IMR-90 (cell line): Measurements from ENCODE around the gene AXIN1. TPM values are rescaled to one million over a fixed set of nuclear protein-coding genes. Genes with fewer than 3 reads are reported as not detected.

Source experiments
- ATAC-seq: fragments of 200-7000 bp; cut with Tn5 transposase; 2 replicates; pipeline ENCODE4 v1.9.1; 2020; ENCODE audit warnings: low read depth, mild to moderate bottlenecking, moderate library complexity
- BruUV-seq: library from RNA; stranded (reverse); fragments of 400-500 nt; replicated peaks from 2 replicates; lab custom pipeline; 2021; lab: Mats Ljungman, UMichigan
- CTCF ChIA-PET: fragments of 300-600 bp; formaldehyde crosslinking; extraction: SDS; loops from one replicate; lab custom pipeline; 2021; ENCODE audit warnings: antibody characterized with exemption; lab: Yijun Ruan, JAX
- POLR2A ChIA-PET: fragments of 300-600 bp; sonication (Branson Sonifier 250); formaldehyde crosslinking; loops from one replicate; lab custom pipeline; 2022; ENCODE audit warnings: antibody characterized with exemption; ENCODE audit not compliant: unreplicated experiment; lab: Charles Lee
- DNase-seq: peaks from one replicate; pipeline ENCODE4 v3.0.0; 2013
- H2AFZ ChIP-seq: replicated peaks from 2 replicates; pipeline ENCODE3; 2013; ENCODE audit warnings: low read length, mild to moderate bottlenecking; ENCODE audit not compliant: poor library complexity
- H2AK5ac ChIP-seq: 2 replicates; pipeline ENCODE4 v1.6.1; 2013; ENCODE audit warnings: low read depth, low read length, inconsistent platforms
- H2AK9ac ChIP-seq: replicated peaks from 2 replicates; pipeline ENCODE3; 2013; ENCODE audit warnings: mild to moderate bottlenecking, low read depth, low read length, moderate library complexity; ENCODE audit not compliant: poor library complexity
- H2BK120ac ChIP-seq: 2 replicates; pipeline ENCODE4 v1.6.1; 2013; ENCODE audit warnings: low read depth, low read length, inconsistent platforms
- H2BK15ac ChIP-seq: 3 replicates; pipeline ENCODE4 v1.6.1; 2013; ENCODE audit warnings: low read depth, low read length, inconsistent platforms
- H2BK20ac ChIP-seq: 2 replicates; pipeline ENCODE4 v1.6.1; 2013; ENCODE audit warnings: low read depth, mild to moderate bottlenecking, inconsistent platforms, low read length, moderate library complexity
- H2BK5ac ChIP-seq: 2 replicates; pipeline ENCODE4 v1.6.1; 2013; ENCODE audit warnings: mild to moderate bottlenecking, low read depth, low read length, inconsistent platforms; ENCODE audit not compliant: poor library complexity, severe bottlenecking
- H3K14ac ChIP-seq: replicated peaks from 2 replicates; pipeline ENCODE4 v1.6.1; 2013; ENCODE audit warnings: low read depth, low read length, inconsistent platforms
- H3K18ac ChIP-seq: 2 replicates; pipeline ENCODE4 v1.6.1; 2013; ENCODE audit warnings: low read depth, low read length, control low read depth
- H3K23ac ChIP-seq: 2 replicates; pipeline ENCODE4 v1.6.1; 2013; ENCODE audit warnings: low read depth, low read length, inconsistent platforms
- H3K27ac ChIP-seq: 2 replicates; pipeline ENCODE4 v1.5.1; 2013; ENCODE audit warnings: mild to moderate bottlenecking, control low read depth, low read length; ENCODE audit not compliant: insufficient read depth
- H3K27me3 ChIP-seq: 2 replicates; pipeline ENCODE4 v1.6.1; 2013; ENCODE audit warnings: low read length; ENCODE audit not compliant: control insufficient read depth, insufficient read depth
- H3K36me3 ChIP-seq: 2 replicates; pipeline ENCODE4 v1.6.1; 2013; ENCODE audit warnings: low read length, mixed read lengths; ENCODE audit not compliant: control insufficient read depth, insufficient read depth
- H3K4ac ChIP-seq: 2 replicates; pipeline ENCODE4 v1.6.1; 2013; ENCODE audit warnings: low read depth, low read length, inconsistent platforms
- H3K4me1 ChIP-seq: 2 replicates; pipeline ENCODE4 v1.6.1; 2013; ENCODE audit warnings: low read length, mixed read lengths; ENCODE audit not compliant: control insufficient read depth, insufficient read depth
- H3K4me2 ChIP-seq: 2 replicates; pipeline ENCODE4 v1.6.1; 2013; ENCODE audit warnings: low read depth, mild to moderate bottlenecking, control low read depth, low read length, moderate library complexity
- H3K4me3 ChIP-seq: 2 replicates; pipeline ENCODE4 v1.5.1; 2013; ENCODE audit warnings: low read depth, mild to moderate bottlenecking, control low read depth, low read length, moderate library complexity; ENCODE audit not compliant: insufficient read depth
- H3K56ac ChIP-seq: 2 replicates; pipeline ENCODE4 v1.6.1; 2013; ENCODE audit warnings: low read length, inconsistent platforms; ENCODE audit not compliant: insufficient read depth; ENCODE audit errors: extremely low read depth
- H3K79me1 ChIP-seq, 2 experiments: 2 replicates each; pipeline ENCODE4 v1.6.1; 2013; ENCODE audit warnings: low read length in 2 of 2, inconsistent platforms in 1 of 2, low read depth in 1 of 2
- H3K9ac ChIP-seq: 2 replicates; pipeline ENCODE4 v1.6.1; 2013; ENCODE audit warnings: low read depth, low read length, control low read depth
- H3K9me1 ChIP-seq: 2 replicates; pipeline ENCODE4 v1.6.1; 2013; ENCODE audit warnings: low read length, inconsistent platforms; ENCODE audit not compliant: insufficient read depth
- H3K9me3 ChIP-seq: 2 replicates; pipeline ENCODE4 v1.6.1; 2013; ENCODE audit warnings: low read length; ENCODE audit not compliant: control insufficient read depth, insufficient read depth
- H4K20me1 ChIP-seq: 2 replicates; pipeline ENCODE4 v1.6.1; 2013; ENCODE audit warnings: low read length, inconsistent platforms; ENCODE audit not compliant: insufficient read depth
- H4K5ac ChIP-seq: 2 replicates; pipeline ENCODE4 v1.6.1; 2013; ENCODE audit warnings: mild to moderate bottlenecking, low read depth, low read length, control low read depth
- H4K8ac ChIP-seq, 2 experiments: 2 replicates each; pipeline ENCODE4 v1.6.1; 2013; ENCODE audit warnings: low read depth in 2 of 2, low read length in 2 of 2, control low read depth in 1 of 2, inconsistent platforms in 1 of 2
- H4K91ac ChIP-seq: 2 replicates; pipeline ENCODE4 v1.6.1; 2013; ENCODE audit warnings: low read depth, low read length, inconsistent platforms; ENCODE audit not compliant: insufficient read depth
- BHLHE40 ChIP-seq: fragments of 150-350 bp; IDR thresholded peaks from 2 replicates; pipeline ENCODE4 v1.6.1; 2016; ENCODE audit warnings: mild to moderate bottlenecking, low read depth, low read length
- CEBPB ChIP-seq: IDR thresholded peaks from 2 replicates; pipeline ENCODE4 v1.6.1; 2012; ENCODE audit warnings: low read depth, low read length, improper control_type of control experiment
- CHD1 ChIP-seq: IDR thresholded peaks from 2 replicates; pipeline ENCODE4 v1.6.1; 2012; ENCODE audit warnings: low read depth, low read length, improper control_type of control experiment
- CTCF ChIP-seq: conservative IDR thresholded peaks from 2 replicates; pipeline ENCODE4 v1.5.1; 2012; ENCODE audit warnings: mild to moderate bottlenecking, low read depth, low read length, improper control_type of control experiment
- ELK1 ChIP-seq: fragments of 150-350 bp; IDR thresholded peaks from 2 replicates; pipeline ENCODE4 v1.6.1; 2016; ENCODE audit warnings: low read depth, mild to moderate bottlenecking, low read length, moderate library complexity, borderline replicate concordance
- FOS ChIP-seq: fragments of 150-350 bp; IDR thresholded peaks from 2 replicates; pipeline ENCODE4 v1.6.1; 2016; ENCODE audit warnings: low read depth, low read length
- MAFK ChIP-seq: IDR thresholded peaks from 2 replicates; pipeline ENCODE4 v1.6.1; 2012; ENCODE audit warnings: low read depth, low read length, improper control_type of control experiment
- MAZ ChIP-seq: IDR thresholded peaks from 2 replicates; pipeline ENCODE4 v1.6.1; 2012; ENCODE audit warnings: low read depth, mild to moderate bottlenecking, low read length, improper control_type of control experiment, moderate library complexity, borderline replicate concordance
- MXI1 ChIP-seq: IDR thresholded peaks from 2 replicates; pipeline ENCODE4 v1.6.1; 2012; ENCODE audit warnings: low read depth, mild to moderate bottlenecking, low read length, moderate library complexity, borderline replicate concordance
- NFE2L2 ChIP-seq: fragments of 150-350 bp; IDR thresholded peaks from 2 replicates; pipeline ENCODE4 v1.6.1; 2016; ENCODE audit warnings: low read depth, mild to moderate bottlenecking, low read length
- POLR2A ChIP-seq: IDR thresholded peaks from 2 replicates; pipeline ENCODE4 v1.6.1; 2012; ENCODE audit warnings: mild to moderate bottlenecking, low read depth, low read length
- RAD21 ChIP-seq: IDR thresholded peaks from 2 replicates; pipeline ENCODE4 v1.6.1; 2012; ENCODE audit warnings: low read length, improper control_type of control experiment
- RCOR1 ChIP-seq: IDR thresholded peaks from 2 replicates; pipeline ENCODE4 v1.6.1; 2012; ENCODE audit warnings: mild to moderate bottlenecking, low read length, improper control_type of control experiment; ENCODE audit not compliant: insufficient replicate concordance
- RFX5 ChIP-seq: IDR thresholded peaks from 2 replicates; pipeline ENCODE4 v1.8.0; 2012; ENCODE audit warnings: low read depth, mild to moderate bottlenecking, low read length, moderate library complexity
- SMC3 ChIP-seq: fragments of 150-350 bp; IDR thresholded peaks from 2 replicates; pipeline ENCODE4 v1.6.1; 2016; ENCODE audit warnings: low read depth, mild to moderate bottlenecking, antibody characterized with exemption, low read length, moderate library complexity
- USF2 ChIP-seq: fragments of 150-350 bp; IDR thresholded peaks from 2 replicates; pipeline ENCODE4 v1.6.1; 2017; ENCODE audit warnings: mild to moderate bottlenecking, antibody characterized with exemption, low read length, low read depth
- WGBS, 2 experiments: methylation state at CpG; one replicate each; pipeline versions ENCODE4 v1.1.5 to v1.1.7; 2013; ENCODE audit warnings: missing lambda C conversion rate in 2 of 2; ENCODE audit not compliant: insufficient read length in 1 of 2; ENCODE audit errors: extremely low coverage in 2 of 2; 5-methylcytosine and 5-hydroxymethylcytosine counted together
- dilution Hi-C: fragments of 300-500 bp; cut with HindIII; formaldehyde crosslinking; loops from one replicate; pipeline ENCODE4 v1.14.3; 2018; ENCODE audit warnings: low sequenced_read_pairs; ENCODE audit not compliant: unreplicated experiment
- in situ Hi-C: fragments of 300-500 bp; cut with MboI; formaldehyde crosslinking; loops from 3 replicates; pipeline ENCODE4 v1.14.3; 2019; ENCODE audit warnings: low sequenced_read_pairs, inconsistent platforms, mixed read lengths
- intact Hi-C: fragments of 100-400 bp; cut with micrococcal nuclease; formaldehyde crosslinking; loops from 2 replicates; pipeline ENCODE4 v1.10.0; 2022
- polyA plus RNA-seq, 3 experiments: library from polyadenylated mRNA; depleted of rRNA; stranded (reverse); fragments of >200 nt; gene quantifications; 2 replicates each; pipeline ENCODE4 v1.2.3, GENCODE V29; 2012; ENCODE audit warnings: low replicate concordance in 1 of 3
- total RNA-seq: library from RNA; depleted of rRNA; stranded (reverse); fragments of >200 nt; gene quantifications from 2 replicates; pipeline ENCODE4 v1.2.3, GENCODE V29; 2012

The AXIN1 gene
- total and polyA plus RNA-seq, 2 of the 4 experiments (the other 2 are of a cell fraction) = 10.9 to 14.2 TPM

- no peak overlapping the region for H2BK120ac ChIP-seq
- dilution Hi-C loops (no loop called here), in situ Hi-C loops (no loop called here), intact Hi-C loops (loop anchor here (5.0 kb wide), 1 partner anchor 90 kb away; no protein-coding TSS in a partner anchor)
- no peak overlapping the region for H3K4ac ChIP-seq
- no peak overlapping the region for H3K4me3 ChIP-seq
- no peak overlapping the region; the same call in 1 of the 2 replicates for H2AK5ac ChIP-seq
- H4K8ac ChIP-seq = no peak overlapping the region
- H3K14ac ChIP-seq = no peak overlapping the region
- H3K27ac ChIP-seq = no peak overlapping the region
- H3K9ac ChIP-seq = no peak overlapping the region
- ATAC-seq (no peak), DNase-seq (no peak)
- BruUV-seq = no TSS peak
- H2AFZ ChIP-seq = no peak overlapping the region
- TF ChIP-seq CEBPB = no peak
- TF ChIP-seq FOS = no peak
- no peak for TF ChIP-seq NFE2L2
- no peak for TF ChIP-seq RCOR1
- no peak for TF ChIP-seq MAZ
- TF ChIP-seq MXI1 = no peak
- TF ChIP-seq BHLHE40 = no peak
- TF ChIP-seq CHD1 = no peak
- no peak for TF ChIP-seq ELK1
- TF ChIP-seq SMC3 = no peak
- no peak for TF ChIP-seq RFX5
- no peak for TF ChIP-seq CTCF
- no peak for TF ChIP-seq MAFK
- no peak for TF ChIP-seq RAD21
- no peak for TF ChIP-seq POLR2A
- no peak for TF ChIP-seq USF2
- H2BK5ac ChIP-seq = no peak overlapping the region
- H3K4me2 ChIP-seq = no peak overlapping the region
- ChIA-PET POLR2A (no interaction called here), CTCF (no interaction called here)
- no peak overlapping the region for H2AK9ac ChIP-seq
- H3K27me3 ChIP-seq = no peaks in the 10 kb centered on the region
- H4K5ac ChIP-seq = no peak overlapping the region
- no peak overlapping the region for H3K56ac ChIP-seq
- no peaks in the 10 kb centered on the region for H3K36me3 ChIP-seq
- H2BK20ac ChIP-seq = no peak overlapping the region
- peaks cover 12% of the 10 kb centered on the region; the same call in 1 of the 2 replicates for H4K20me1 ChIP-seq
- no peak overlapping the region for H3K18ac ChIP-seq
- H3K23ac ChIP-seq = no peak overlapping the region
- H3K9me1 ChIP-seq = 0 out of 2 replicates have a peak, but pooled peaks cover 8% of the 10 kb centered on the region
- no peak overlapping the region for H4K91ac ChIP-seq
- no CpG with 5 or more reads among the region's 10 CpGs for WGBS, 2 experiments
- H2BK15ac ChIP-seq = no peak overlapping the region
- H3K79me1 ChIP-seq = peaks cover 26 to 43% of the 10 kb centered on the region in 2 experiments
- peaks cover 4% of the 10 kb centered on the region for H3K4me1 ChIP-seq
- H3K9me3 ChIP-seq = no peaks in the 10 kb centered on the region
Measured at GRCh38 chr16:242281-242680, 110.2 kb downstream of the AXIN1 start.
